Urinary bladder (tissue), 4 donors: ENCODE measurements around the gene KCNK10. TPM values are rescaled to one million over a fixed set of nuclear protein-coding genes. Genes with fewer than 3 reads are reported as not detected.

Source experiments
- DNase-seq: peaks from one replicate; pipeline ENCODE4 v3.0.0-alpha.2; 2015; ENCODE audit errors: extremely low spot score
- H3K27ac ChIP-seq: one replicate; pipeline ENCODE4 v1.5.1; 2013; ENCODE audit warnings: low read depth, mild to moderate bottlenecking, moderate library complexity
- H3K36me3 ChIP-seq: one replicate; pipeline ENCODE4 v1.6.1; 2013; ENCODE audit warnings: mild to moderate bottlenecking, moderate library complexity; ENCODE audit not compliant: insufficient read depth
- H3K4me1 ChIP-seq: one replicate; pipeline ENCODE4 v1.6.1; 2013; ENCODE audit warnings: mild to moderate bottlenecking, moderate library complexity; ENCODE audit not compliant: insufficient read depth
- H3K4me3 ChIP-seq: one replicate; pipeline ENCODE4 v1.5.1; 2013; ENCODE audit warnings: low read depth, low read length
- WGBS: extraction: QIAGEN DNeasy Blood & Tissue Kit; methylation state at CpG from one replicate; pipeline ENCODE4 v1.1.7; 2013; 5-methylcytosine and 5-hydroxymethylcytosine counted together
- polyA plus RNA-seq: library from polyadenylated mRNA; stranded (reverse); fragments of 200-250 nt; gene quantifications from one replicate; pipeline ENCODE4 v1.2.3, GENCODE V29; 2013
- total RNA-seq: library from RNA; depleted of rRNA; stranded (reverse); fragments of >200 nt; gene quantifications from one replicate; pipeline ENCODE4 v1.2.3, GENCODE V29; 2014
- donor health status: healthy with polysubstance abuse.
- donor health status: healthy.

Gene KCNK10
- total and polyA plus RNA-seq, 2 donors, result 0.06 to 1.1 TPM

DNA sequence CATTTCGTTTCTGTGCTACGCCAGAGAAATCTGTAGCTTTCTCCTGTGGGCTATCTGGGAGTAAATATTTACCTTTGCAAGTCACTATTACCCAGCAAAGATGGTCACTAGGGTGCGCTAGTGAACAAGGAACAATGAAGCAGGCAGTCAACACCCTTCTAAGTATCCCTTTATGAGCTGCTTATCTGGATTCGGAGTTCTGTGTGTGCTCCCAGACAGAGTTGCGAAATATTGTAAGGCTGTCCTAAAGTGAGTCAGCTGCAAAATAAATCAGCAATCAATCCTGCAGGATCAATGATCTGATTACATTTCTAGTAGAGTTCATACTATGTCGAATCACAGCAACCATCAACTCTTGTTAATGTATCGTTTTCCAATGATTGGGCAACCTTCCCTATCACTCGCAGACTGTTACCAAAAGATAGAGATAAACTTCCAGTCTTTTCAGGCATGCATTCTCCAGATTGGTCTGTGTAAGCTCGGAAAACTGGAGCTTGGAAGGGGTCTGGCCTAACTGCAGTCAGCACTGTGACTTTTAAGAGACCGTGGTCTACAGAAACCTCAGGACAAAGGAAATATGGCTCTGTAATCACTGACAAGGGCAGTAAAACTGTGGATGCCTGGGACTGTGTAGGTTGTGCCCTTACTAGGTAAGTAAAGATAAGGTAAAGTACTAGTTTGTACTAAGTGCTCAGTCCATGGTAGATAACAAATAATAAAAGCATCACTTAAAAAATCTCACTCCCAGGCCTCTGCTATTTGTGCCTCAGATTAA is 133.5 kb downstream of the KCNK10 start:
- DNase-seq, result peak; percentile 86
- WGBS, result 11% methylated on average over 10 of the region's 10 CpGs
- no peak overlapping the region for H3K27ac ChIP-seq
- peak overlapping the region; percentile 7 for H3K4me3 ChIP-seq
- no peaks in the 10 kb centered on the region for H3K36me3 ChIP-seq
- H3K4me1 ChIP-seq, result no peaks in the 10 kb centered on the region

DNA sequence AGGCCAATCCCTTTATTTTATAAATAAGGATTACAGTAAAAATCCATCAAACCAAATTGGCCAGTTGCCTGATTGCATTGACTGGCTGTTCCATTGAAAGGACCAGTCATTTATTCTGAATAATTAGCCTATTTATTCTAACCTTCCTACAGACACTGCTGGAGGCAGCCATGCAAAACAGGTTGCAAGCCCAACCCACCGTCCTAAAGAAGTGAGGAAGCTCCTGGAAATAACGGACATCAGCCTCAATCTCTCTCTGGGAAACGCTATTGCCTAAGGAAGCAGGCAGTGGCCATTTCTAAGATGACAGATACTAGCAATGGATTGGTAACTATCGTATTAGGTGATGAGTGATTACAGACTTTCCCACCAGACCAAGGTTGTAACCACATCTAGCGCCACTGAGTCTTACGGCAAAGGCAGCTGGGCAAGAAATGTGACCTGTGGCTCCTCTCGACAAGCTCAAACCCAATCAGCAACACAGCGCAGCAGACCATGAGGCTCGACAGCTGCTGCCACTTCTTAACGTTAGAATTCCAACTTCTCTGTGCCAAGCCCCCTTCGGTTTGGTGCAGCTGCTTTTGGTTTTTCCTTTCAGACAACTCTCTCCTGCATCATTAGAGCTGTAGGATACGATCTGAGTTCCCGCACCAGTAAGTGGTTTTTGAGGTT is 134.2 kb downstream of the KCNK10 start:
- H3K36me3 ChIP-seq, result no peaks in the 10 kb centered on the region
- no peak for DNase-seq
- H3K27ac ChIP-seq, result no peak overlapping the region
- no peaks in the 10 kb centered on the region for H3K4me1 ChIP-seq
- peak overlapping the region; percentile 7 for H3K4me3 ChIP-seq
- WGBS, result 6% methylated on average over 13 of the region's 13 CpGs

GRCh38 chr14:88185843-88186242 is 137.2 kb downstream of the KCNK10 start:
- Histone ChIP-seq H3K27ac (no peak overlapping the region), H3K36me3 (no peaks in the 10 kb centered on the region), H3K4me3 (no peak overlapping the region), H3K4me1 (no peaks in the 10 kb centered on the region)
- WGBS, result 92% methylated on average over 22 of the region's 22 CpGs
- DNase-seq, result no peak

DNA sequence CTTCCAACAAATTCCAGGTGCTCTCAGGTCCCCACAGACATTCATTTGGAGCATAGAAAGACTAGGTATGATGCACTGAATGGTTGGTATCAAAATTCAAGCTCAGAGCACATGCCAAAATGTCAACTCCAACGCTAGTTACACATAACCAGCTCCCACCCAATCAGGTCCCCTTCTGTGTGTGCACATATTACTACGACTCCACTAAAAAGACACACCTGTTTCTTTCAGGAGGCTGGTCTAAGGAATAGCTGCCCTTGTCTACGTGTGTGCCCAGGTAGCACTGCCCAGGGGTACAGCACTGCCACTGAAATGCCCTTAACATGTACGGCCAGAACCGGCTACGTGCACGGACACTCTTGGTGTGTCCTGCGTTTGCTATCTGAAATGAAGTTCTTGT is 138.1 kb downstream of the KCNK10 start:
- DNase-seq, result no peak

DNA sequence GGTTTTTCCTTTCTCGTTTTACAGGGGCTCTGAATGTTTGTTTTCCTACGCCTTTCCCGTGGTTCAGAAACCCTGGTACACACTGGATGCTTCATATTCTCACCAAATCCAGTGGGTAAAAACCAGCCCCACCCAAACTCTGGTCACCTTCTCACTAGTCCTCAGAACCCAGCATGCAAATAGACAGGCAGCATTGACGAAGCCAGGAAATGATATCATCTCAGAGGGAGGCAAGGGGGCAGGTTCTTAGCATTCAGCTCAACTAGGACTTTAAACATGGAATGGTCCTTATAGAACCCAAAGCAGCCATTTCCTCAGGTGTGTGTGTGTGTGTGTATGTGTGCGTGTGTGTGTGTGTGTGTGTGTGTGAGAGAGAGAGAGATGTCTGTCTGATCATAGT is 142.0 kb downstream of the KCNK10 start:
- no peak for DNase-seq
- no peak overlapping the region for H3K27ac ChIP-seq
- 46% methylated on average over 5 of the region's 5 CpGs for WGBS
- no peak overlapping the region for H3K4me3 ChIP-seq
- no peaks in the 10 kb centered on the region for H3K4me1 ChIP-seq
- H3K36me3 ChIP-seq, result no peaks in the 10 kb centered on the region

More for the DNA sequence above, 138.1 kb downstream of the KCNK10 start:
- H3K27ac ChIP-seq, result no peak overlapping the region
- WGBS, result 86% methylated on average over 8 of the region's 8 CpGs
- H3K36me3 ChIP-seq, result no peaks in the 10 kb centered on the region
- H3K4me1 ChIP-seq, result no peaks in the 10 kb centered on the region
- no peak overlapping the region for H3K4me3 ChIP-seq

DNA sequence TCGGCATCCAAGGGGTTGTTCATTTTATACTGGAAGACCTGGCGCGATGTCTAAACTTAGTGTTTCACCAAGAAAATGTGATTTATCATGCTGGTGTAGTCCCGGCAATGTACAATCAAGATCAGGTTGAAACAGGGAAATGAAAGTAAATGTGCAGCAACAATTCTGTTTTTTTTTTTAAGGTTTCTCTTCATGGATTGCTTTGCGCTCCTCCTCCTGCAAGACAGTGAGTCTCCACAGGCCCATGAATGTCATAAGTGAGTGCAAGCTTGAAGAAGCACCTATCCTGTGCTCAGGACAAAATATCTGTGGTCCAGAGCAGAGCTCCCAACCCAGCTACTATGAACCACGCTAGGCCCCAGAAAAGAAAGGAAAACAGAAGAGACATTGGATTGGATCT is 143.4 kb downstream of the KCNK10 start:
- no peak overlapping the region for H3K4me3 ChIP-seq
- no peaks in the 10 kb centered on the region for H3K4me1 ChIP-seq
- DNase-seq, result no peak
- no peak overlapping the region for H3K27ac ChIP-seq
- no peaks in the 10 kb centered on the region for H3K36me3 ChIP-seq
- WGBS, result 90% methylated on average over 6 of the region's 6 CpGs

GRCh38 chr14:88170333-88170732 is 152.7 kb downstream of the KCNK10 start:
- H3K4me3 ChIP-seq, result no peak overlapping the region
- no peak for DNase-seq
- H3K27ac ChIP-seq, result no peak overlapping the region
- no peaks in the 10 kb centered on the region for H3K4me1 ChIP-seq
- H3K36me3 ChIP-seq, result no peaks in the 10 kb centered on the region

GRCh38 chr14:88168498-88169165 is 154.4 kb downstream of the KCNK10 start:
- Histone ChIP-seq H3K27ac (no peak overlapping the region), H3K36me3 (no peaks in the 10 kb centered on the region), H3K4me1 (no peaks in the 10 kb centered on the region), H3K4me3 (no peak overlapping the region)
- DNase-seq, result no peak
- WGBS, result 65% methylated on average over 3 of the region's 3 CpGs

- WGBS, result 86% methylated on average over 7 of the region's 7 CpGs
- Histone ChIP-seq H3K27ac (no peak overlapping the region), H3K36me3 (no peaks in the 10 kb centered on the region), H3K4me1 (no peaks in the 10 kb centered on the region), H3K4me3 (no peak overlapping the region)
- DNase-seq, result no peak
These were observed 155.0 kb downstream of the KCNK10 start for GRCh38 chr14:88168025-88168424.

- 80% methylated on average over 3 of the region's 3 CpGs for WGBS
- Histone ChIP-seq H3K4me1 (no peaks in the 10 kb centered on the region), H3K36me3 (no peaks in the 10 kb centered on the region)
These were observed 156.5 kb downstream of the KCNK10 start for GRCh38 chr14:88166616-88167015.

DNA sequence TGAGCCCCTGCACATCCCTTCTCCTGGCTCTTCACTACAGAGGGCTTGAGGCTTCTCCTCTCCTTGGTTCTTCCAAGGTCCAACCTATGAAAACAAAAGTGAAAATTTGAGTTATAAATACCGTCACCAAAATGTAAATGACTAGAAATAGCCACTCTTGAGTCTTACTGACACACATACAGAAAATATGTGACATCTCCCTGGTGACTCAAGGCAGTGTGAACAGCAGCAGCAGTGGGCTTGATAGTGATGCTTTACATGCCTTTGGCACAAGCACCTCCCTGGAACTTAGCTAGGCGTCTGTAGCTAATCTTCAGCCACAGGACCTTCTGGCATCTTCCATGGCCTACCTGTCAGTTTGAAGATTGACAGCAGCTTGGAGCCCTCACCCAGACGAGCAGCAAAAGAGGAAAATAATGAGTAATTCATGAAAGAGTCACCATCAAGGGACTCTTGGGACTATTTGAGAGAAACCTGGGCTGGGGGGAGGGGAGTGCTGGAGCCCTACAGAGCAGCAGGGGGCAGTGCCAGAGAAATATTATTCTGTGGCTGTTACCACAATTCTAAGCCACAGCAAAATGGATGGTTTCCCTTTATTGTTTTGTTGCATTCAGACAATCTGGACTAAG is 158.0 kb downstream of the KCNK10 start:
- H3K4me1 ChIP-seq, result no peaks in the 10 kb centered on the region
- H3K4me3 ChIP-seq, result no peak overlapping the region
- no peak overlapping the region for H3K27ac ChIP-seq
- H3K36me3 ChIP-seq, result no peaks in the 10 kb centered on the region
- 54% methylated on average over 3 of the region's 3 CpGs for WGBS
- DNase-seq, result no peak

More at GRCh38 chr14:88166616-88167015, 156.5 kb downstream of the KCNK10 start:
- DNase-seq, result no peak
- Histone ChIP-seq H3K4me3 (no peak overlapping the region), H3K27ac (no peak overlapping the region)

GRCh38 chr14:88163731-88164255 is 159.3 kb downstream of the KCNK10 start:
- no peak for DNase-seq
- no peaks in the 10 kb centered on the region for H3K36me3 ChIP-seq
- H3K27ac ChIP-seq, result no peak overlapping the region
- no peak overlapping the region for H3K4me3 ChIP-seq
- 77% methylated on average over 4 of the region's 4 CpGs for WGBS
- H3K4me1 ChIP-seq, result no peaks in the 10 kb centered on the region

GRCh38 chr14:88156127-88156526 is 166.9 kb downstream of the KCNK10 start:
- WGBS, result 72% methylated on average over 1 of the region's 1 CpG
- no peak for DNase-seq
- Histone ChIP-seq H3K4me3 (no peak overlapping the region), H3K4me1 (no peaks in the 10 kb centered on the region), H3K27ac (no peak overlapping the region), H3K36me3 (no peaks in the 10 kb centered on the region)
